HG02642 (cell line): ENCODE measurements around the gene C5orf15.

Source experiments
- ATAC-seq: cut with Tn5 transposase; IDR thresholded peaks from one replicate; pipeline ENCODE4 v1.9.1; 2021; ENCODE audit warnings: mild to moderate bottlenecking; ENCODE audit not compliant: unreplicated experiment, poor library complexity

The C5orf15 gene

DNA sequence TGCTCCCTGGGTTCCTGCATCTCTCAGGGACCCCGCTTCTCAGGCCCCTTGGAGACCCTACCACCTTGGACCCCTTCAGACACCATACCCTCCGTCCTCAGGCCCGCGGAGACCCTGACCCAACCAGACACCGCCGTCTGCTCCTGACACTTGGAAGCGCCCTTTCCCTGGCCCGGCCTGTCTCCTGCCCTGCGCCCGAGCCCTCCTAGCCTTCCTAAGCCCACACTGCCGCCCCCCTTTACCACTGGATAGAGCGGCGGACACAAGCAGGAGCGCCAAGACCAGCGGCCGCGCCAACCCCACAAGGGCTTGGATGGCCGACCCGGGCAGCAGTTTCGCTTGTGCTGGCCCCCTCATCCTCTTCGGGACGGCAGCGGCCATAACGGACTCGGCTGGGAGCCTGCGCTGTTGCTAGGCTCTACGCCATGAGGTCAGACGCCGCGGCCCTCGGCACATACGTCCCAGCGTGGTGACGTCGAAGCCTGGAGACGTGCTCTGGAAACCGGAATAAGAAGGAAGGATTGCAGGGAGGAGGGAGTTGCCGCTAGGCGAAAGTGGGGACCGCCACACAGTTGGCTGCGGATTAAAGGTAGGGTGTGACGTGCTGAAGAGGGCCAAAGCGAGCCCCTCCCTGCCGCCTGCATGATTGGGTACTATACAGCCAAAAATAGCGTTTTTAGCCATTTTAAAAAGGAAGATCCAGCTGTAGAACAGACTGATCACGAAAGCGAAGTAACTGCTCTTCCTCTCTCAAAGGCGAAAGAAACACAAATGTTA lies at the start of gene C5orf15:
C5orf15 (minus strand) TSS at position 422 of the 777 bp plus-strand sequence; CDS start at position 381, 41 bp downstream.
- ATAC-seq = peak; percentile 97

DNA sequence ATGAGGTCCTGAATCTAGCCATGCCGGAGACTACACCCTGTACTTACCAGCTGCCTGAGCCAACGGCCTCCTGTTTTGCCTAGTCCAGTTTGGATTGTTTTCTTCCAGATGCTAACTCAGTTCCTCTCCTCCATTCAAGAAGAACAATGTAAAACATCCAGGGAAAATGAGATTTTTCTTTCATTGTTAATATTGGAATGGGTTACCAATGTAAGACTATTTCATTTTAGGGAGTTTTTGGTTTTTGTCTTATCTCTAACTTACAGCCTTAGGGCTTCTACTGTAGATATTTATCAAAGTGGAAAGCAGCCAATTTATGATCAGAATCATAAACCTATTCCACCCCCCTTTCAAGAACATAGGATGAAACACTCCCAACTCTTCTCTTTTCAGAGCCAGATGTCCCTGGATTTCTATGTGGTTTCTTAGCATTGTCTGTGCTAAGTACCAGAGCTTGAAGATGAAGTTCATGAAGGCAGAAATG lies 39.9 kb upstream of the C5orf15 start:
- no peak for ATAC-seq

DNA sequence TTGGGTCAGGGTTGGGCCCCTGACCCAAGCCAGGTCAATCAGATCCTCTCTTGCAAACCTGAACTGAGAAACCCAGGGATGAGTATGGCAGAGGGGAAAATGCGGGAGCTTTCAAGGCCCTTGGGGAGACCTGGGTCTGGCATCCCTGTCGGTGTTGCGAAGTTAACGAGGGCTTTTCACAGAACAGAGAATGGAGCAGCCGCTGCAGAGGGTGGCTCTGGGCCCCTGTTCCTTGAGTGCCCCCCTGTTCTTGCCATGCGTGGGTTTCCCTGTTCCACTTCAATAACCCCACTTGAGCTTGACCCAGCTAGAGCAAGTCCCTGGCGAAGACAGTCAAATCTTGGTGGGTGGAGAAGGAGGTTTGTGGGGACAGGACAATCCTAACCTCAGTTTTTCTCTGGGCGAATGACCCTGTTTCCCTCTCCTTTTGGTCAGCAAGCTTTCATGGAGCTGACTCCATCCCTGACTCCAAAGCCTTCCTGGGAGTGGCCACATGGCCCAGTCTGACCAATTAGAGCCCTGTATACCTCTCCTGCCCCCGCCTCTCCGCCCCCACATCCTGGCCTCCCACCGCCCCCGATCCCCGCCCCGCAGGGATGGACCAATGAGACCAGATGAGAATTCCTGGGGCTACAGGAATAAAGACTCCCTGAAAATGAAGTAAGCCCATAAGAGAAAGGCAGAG lies 39.3 kb upstream of the C5orf15 start:
- ATAC-seq = no peak

DNA sequence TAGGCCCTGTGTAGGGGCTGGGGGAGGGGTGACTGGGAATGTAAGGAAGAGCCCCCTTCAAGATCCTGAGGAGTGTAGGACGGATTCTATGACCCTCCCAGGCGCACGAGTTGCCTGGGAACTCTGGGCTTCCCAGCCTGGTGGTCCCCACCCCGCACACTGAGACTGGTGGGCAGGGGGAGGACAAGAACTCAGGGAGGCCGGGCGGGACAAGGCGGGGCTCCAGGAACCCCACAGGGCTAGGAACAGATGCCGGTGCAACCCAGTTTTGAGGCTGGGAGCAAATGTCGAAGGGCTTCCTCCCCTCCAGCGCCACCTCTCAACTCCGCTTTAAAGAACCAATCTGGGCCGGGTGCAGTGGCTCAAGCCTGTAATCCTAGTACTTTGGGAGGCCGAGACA lies 37.7 kb upstream of the C5orf15 start:
- no peak for ATAC-seq

DNA sequence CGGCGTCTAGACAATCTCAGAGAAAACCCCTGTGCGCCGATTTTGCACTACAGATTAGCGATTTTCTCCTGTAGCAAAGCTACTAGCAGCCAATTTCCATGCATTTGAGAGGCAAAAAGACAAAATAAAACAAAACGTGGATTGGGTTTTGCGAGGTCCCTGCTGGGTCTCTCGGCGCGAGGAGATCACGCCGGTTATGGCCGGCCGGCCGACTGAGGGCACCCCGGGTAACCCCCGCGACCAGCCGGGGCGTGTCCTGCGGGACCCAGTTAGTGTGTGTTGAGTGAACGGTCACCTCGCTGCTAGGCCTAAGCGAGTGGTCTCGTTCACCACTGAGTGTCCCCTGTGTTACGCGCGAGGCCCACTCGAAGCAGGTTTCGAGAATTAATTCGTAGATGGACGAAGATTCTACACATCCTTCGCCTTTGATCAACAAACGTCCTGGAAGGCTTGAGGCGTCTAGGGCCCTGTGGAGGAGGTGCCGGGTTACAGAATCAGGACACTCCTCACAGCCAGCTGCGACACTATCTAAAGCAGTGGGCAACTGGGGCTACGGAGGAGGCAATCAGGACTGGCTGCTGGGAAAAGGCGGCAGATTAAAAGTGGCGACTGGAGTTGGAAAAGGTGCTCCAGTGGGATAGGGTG lies 37.1 kb upstream of the C5orf15 start:
- no peak for ATAC-seq

DNA sequence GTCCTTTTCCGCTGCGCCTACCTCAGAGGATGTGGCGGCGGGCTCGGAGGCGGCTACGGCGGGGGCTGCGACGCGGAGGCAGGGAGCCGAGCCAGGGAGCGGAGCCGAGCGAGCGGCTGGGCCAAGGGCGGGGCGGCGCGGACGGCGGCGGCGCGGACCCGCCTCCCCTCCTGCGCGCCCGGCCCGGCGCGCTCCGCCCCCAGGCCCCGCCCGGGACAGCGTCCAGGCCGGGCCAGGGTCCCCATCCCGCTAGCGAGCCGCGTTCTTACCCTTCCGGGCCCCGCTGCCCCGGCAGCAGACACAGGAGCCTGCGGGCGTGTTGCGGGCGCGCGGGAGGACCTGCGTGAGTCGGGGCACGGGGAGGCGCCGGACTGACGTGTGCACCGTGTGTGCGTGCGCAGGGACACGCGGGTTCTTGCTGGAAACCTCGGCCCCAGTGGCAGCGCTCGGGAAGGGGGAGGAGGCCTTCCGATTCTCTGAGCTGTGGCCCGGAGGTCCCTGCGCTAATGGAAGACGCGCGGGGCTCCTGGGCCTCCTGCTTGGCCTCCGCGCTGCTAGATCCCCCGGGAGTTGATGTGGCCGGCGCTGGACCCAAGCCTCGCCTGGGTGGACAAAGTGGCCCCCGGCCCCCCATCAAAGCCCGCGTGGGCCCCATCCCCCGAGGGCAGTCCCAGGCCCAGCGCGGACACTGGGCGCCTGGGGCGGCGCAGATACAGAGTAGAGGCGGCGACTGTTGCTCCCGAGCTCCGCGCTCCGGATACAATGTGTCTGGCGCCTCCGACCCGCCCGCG lies 36.4 kb upstream of the C5orf15 start, which contains the start of gene VDAC1:
VDAC1 (minus strand) TSS at position 350 of the 791 bp plus-strand sequence. CDS start 11,963 bp downstream, outside the sequence.
- ATAC-seq = peak; percentile 83

DNA sequence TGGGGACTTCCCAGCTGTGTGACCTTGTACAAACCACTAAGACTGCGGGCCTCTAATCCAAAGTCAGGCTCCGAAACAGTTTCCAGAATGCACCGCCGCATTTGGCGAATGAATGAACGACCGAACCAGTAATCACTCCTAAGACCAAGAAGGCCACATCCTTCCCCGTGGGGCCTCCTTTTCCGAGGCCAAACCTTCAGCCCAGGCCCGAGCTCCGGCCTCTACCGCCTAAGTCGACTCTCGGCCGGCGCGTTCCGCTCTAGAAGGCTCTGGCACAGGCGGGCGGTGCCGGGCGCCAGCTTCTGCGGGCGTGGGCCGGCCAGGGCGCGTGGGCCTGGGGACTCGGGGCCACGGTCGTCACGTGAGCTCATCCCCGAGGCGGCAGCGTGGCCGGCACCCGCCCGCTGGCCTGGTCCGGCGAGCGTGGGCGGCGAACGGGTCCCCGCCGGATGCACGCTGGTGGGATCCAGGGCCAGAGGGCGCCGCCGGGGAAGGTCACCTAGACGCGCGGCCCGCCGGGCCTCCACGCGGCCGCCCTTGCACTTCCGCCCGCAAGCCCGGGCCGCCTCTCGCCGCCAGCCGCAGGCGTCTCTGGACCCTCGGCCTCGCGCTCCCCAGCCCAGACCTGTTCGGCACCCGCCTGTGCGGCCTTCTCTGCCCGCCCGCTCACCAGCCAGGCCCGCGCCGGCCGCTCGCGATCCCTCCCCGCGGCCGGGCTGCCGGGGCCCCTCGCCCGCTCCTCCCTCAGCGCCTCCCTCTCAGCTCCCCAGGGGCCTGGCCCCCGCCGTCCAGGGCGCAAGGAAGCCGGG lies 35.6 kb upstream of the C5orf15 start:
- ATAC-seq = peak; percentile 37

DNA sequence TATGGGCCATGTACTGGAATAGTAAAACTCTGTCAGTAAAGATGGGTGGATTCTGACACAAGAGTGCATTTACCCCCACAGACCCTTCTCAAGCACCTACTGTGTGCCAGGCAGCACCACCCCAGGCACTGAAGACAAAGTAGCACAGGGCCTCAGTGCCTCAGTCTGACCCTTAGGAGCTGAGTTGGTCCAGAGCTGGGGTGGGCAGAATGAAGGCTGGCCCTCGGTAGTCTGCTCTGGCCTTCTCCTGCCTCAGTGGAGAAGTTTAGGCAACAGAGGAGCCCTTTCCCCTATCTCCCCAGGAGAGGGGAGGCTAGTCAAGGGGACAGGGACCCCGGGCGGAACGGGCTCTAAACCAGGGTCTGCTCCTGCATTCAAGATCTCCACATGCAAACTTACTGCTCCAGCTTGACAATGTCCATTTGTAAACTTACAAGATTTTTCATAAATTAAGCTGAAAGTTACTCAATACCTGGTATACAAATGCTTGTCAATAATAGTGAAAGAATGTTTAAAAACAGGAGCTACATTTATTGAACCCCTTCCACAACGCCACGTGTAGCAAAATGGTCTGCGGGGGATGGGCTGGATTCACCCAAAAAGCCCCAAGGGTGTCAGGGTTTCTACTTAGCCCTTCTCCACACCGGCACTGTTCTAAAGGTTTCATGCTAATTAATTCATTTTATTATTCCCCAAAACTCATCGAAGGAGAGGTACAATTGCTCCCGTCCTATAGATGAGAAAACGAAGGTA lies 34.8 kb upstream of the C5orf15 start:
- ATAC-seq = no peak

DNA sequence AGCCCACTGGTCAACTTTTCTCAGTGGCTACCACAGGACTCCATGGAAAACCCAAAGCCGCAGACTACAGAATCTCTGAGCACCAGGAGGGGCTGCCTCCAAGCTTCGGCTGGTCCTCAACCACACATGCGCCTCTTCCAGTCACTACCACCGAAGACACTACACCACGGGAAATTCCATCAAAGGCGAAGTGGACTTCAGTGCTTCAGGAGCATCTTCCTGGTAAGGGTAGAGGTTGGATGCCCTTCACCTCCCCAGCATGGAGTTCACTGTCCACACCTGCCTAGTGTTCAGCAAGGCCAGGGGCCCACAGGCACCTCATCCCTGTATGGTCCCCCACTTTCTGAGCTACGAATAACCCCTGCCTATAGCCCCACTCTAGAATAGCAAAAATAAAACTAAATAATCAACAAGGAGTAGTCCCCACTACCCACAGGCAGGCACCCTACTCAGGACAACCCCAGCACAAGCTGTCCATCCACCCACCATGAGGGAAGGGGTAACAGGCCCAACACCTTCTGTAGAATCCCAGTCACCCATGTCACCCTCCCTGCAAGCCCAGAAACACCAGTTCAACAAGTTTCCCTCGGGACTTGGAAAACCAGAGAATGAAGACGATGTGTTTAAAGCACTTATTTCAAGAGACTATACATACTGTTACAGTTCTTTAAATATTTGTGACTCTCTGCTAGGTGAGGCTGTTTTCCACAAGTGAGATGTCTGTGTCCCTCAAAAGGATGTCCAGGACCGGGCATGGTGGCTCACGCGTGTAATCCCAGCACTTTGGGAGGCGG lies 33.7 kb upstream of the C5orf15 start:
- ATAC-seq = no peak

DNA sequence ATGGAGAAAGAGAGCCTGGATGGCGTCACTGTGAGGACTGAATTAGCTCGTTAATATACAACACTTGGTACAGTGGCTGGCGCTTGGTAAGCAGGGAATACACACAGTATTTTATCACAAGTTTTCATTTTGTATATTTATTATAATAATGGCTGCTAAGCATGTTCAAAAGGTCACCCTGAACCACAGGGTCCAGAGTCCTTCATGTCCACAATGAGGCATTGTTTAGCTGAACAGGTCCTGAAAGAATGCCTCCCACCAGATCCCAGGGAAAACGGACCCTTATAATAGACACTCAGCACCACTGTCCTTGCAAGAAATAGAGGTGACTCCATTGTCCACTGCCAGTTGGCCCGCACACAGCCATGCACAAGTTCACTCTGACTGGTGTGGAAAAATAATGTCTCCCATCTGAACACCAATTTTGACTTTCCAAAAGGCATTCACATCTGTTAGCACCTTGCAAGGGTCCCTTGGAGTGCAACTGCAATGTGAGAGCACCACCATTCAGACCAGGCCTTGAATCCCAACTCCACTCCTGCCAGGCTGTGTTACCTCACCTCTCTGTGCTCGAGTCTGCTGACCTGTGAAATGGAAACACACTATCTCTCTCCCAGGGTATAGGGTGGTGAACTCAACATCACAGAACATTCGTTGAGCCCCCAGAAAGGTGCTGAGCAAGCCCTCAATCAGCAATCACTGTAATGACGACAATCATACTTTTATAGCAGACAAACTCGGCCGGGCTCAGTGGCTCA lies 32.5 kb upstream of the C5orf15 start:
- ATAC-seq = no peak

DNA sequence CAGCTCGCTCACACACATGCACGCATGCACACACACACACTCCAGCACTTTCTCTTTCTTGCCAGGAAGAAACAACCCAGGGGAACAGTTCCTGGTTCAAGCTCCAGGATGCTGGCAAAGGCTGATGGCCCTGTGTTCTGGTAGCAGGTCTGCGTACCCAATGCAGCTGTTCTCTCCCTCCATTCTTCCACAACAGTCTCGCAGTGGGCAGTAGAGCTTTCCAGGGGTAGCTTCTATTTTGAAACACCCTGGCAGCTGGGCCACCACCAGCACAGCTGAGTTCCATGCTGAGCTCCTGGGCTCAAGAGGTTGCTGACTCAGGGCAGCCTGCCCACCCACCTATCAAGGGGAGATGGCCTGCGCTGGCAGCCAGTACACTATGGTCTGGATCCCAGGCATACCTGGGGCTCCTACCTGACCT lies 31.7 kb upstream of the C5orf15 start:
- ATAC-seq = no peak

DNA sequence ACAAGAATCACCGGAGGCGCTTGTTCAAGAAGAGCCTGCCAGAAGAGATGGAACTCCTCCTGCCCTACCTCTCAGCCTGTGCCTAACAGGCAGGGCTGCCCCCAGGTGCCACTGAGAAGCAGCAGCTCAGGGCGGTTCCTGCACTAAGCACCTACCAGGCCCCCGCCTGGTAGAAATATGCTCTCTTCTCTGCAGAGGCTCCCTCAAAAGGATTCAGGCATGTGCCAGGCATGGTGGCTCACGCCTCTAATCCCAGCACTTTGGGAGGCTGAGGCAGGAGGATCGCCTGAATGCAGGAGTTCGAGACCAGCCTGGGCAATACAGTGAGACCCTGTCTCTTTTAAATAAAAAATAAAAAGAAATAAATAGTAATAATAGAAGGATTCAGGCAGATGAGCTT lies 30.4 kb upstream of the C5orf15 start:
- ATAC-seq = no peak

DNA sequence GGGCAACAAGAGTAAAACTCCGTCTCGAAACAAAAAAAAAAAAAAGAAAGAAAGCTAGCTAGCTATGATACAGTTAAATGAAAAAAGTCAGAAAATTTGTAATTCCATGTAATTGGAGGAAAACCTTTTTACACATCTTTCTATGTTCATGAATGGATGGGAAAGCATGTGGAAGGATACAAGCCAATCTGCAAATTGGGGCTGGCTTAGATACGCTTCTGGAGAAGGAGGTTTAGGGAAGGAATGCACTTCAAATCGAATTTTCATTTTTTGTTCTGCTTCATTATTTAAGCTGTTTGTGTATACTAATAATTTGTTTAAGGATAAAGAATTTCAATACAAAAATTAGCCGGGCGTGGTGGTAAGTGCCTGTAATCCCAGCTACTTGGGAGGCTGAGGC lies 29.6 kb upstream of the C5orf15 start:
- ATAC-seq = no peak

DNA sequence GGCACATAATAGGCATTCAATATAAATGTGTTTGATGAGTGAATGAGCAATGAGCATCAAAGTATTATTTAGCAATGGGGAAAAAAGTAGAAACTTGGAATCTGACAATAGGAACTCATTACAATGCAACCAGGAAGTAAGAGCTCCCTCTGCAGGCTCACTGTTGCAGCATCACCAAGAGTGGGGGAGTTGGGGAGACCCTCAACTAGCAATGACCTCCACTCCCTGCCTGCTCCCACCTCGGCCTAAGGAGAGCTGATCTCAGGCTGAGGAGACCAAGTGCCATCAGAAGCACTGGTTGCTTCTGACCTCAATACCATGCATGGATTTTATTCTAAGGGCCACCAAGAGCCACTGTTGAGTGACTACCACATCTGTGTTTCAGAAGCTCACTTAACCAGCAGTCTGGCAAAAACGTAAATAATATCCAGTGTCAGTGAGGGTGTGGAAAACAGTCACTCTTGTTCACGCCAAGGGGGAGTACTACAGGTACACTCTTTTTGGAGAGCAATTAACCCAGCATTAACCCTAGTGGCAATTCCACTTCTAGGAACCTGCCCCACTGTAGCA lies 28.3 kb upstream of the C5orf15 start:
- ATAC-seq = no peak

DNA sequence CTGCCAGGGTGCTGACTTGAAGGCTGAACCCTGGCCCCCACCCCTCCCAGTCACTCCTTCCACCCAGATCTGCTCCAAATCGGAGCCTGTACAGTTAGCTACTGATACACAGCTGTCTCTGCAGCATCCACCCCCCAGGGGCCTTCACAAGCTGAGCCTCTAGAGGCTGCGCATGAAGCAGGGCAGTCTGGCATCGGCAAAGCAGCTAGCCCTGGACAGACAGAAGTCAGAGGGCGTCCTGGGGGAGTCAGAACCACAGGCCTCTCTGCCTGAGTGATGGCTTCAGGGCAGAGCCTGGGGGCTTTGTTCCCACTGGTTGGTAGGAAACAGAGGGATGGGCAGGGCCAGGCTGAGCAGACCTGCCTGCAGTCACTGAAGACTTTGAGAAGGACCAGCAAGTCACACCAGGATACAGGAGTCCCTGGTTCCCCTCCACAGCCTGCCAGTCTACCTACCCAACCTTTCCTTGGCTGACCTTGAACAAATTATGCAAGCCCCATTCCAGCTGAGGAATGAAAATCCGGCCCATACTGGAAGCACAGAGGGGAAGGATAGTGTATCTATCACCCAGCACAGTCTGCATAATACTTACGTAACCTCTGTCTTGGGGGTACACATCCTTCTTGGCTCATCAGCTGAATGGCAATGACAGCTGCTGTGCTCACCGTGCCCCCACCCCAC lies 27.6 kb upstream of the C5orf15 start:
- ATAC-seq = no peak

DNA sequence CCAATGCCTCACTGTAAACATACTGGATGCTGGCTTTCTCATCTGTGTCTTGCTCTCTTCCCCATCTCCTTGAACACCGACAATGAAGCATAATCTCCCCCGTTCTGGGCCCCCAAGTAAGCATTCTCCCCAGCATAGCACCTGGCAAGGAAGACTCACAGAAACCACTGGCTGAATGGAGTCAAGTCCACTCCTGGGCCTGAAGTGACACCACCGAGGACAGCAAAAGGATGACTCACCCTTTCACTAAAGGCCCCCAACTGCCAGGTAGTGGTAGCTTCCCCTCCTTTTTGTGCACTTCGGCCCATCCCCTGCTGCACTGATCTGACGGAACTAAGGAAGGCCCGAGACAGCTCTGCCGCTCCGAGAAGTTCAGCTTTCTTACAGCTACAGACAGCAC lies 26.9 kb upstream of the C5orf15 start:
- no peak for ATAC-seq

DNA sequence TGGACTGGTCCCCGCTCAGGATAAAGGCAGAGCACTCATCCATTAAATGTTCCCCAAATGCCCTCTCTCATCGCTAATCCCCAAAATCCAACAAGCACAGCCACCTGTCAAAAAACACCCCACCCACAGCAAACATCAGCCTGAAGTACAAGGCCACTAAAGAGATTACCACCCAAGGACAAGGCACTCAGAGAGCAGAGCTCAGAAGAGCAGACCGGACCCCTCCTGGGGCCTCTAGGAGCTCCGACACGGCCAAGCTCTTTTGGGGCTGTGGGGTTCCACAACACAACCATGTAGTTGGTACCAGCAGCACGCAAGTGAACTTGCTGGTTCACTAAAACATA lies 26.5 kb upstream of the C5orf15 start:
- no peak for ATAC-seq
